ENCODE data around the gene SRGAP3.

The SRGAP3 gene

GRCh38 chr3:9135930-9136525, 113.4 kb downstream of the SRGAP3 start:
- TF ChIP-seq POLR2AphosphoS5 (IDR thresholded peaks at IDR 0.05; ENCODE audit: low read depth, low read length) (no peak), POLR2A (IDR thresholded peaks at IDR 0.05; ENCODE audit: low read depth, low read length) (no peak), TAF1 (IDR thresholded peaks at IDR 0.05; ENCODE audit: borderline replicate concordance, low read depth, low read length) (no peak)
- DNase-seq (ENCODE audit: insufficient read length) (no peak), FAIRE-seq (no peak)

DNA sequence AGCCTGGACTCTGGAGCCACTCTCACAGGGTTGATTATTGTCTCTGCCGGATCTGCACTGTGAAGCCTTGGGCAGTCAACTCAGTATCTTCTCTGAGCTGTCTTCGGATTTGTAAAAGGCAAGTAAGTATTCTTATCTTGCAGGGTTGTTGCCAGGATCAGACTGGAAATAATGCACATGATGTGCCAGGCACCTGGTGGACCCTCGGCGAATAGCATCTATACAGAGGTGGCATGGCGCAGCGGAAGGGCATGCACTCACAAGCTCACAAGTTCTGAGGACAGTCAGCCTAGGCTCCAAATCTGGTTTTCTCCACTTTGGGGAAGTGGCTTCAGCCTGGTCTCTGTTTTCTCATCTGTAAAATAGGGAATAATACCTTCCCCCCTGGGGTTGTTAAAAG, 113.9 kb downstream of the SRGAP3 start:
- FAIRE-seq (no peak), DNase-seq (ENCODE audit: insufficient read length) (no peak)
- TF ChIP-seq POLR2AphosphoS5 (IDR thresholded peaks at IDR 0.05; ENCODE audit: low read depth, low read length) = no peak
- TF ChIP-seq TAF1 (IDR thresholded peaks at IDR 0.05; ENCODE audit: borderline replicate concordance, low read depth, low read length) = no peak
- no peak for TF ChIP-seq POLR2A (IDR thresholded peaks at IDR 0.05; ENCODE audit: low read depth, low read length)

DNA sequence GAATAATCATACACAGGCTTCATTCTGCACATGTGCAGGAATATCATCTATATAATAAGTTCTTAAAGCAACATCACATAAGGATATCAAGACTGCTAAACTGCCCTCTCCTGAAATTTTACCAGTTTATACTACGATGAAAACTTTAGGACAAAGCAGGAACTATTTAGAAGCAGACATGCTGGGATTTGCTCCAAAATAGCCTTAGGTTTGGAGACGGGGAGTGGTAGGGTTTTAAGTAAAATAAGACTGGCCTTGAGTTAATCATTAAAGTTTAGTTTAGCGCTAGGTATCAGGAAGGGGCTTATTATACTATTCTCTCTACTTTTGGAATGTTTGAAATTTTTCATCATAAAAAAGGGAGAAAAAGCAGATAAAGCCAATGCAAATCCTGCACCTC, 115.8 kb downstream of the SRGAP3 start:
- no peak for FAIRE-seq
- TF ChIP-seq POLR2A (IDR thresholded peaks at IDR 0.05; ENCODE audit: low read depth, low read length) (no peak), TAF1 (IDR thresholded peaks at IDR 0.05; ENCODE audit: borderline replicate concordance, low read depth, low read length) (no peak), POLR2AphosphoS5 (IDR thresholded peaks at IDR 0.05; ENCODE audit: low read depth, low read length) (no peak)
- DNase-seq (ENCODE audit: insufficient read length) = no peak

DNA sequence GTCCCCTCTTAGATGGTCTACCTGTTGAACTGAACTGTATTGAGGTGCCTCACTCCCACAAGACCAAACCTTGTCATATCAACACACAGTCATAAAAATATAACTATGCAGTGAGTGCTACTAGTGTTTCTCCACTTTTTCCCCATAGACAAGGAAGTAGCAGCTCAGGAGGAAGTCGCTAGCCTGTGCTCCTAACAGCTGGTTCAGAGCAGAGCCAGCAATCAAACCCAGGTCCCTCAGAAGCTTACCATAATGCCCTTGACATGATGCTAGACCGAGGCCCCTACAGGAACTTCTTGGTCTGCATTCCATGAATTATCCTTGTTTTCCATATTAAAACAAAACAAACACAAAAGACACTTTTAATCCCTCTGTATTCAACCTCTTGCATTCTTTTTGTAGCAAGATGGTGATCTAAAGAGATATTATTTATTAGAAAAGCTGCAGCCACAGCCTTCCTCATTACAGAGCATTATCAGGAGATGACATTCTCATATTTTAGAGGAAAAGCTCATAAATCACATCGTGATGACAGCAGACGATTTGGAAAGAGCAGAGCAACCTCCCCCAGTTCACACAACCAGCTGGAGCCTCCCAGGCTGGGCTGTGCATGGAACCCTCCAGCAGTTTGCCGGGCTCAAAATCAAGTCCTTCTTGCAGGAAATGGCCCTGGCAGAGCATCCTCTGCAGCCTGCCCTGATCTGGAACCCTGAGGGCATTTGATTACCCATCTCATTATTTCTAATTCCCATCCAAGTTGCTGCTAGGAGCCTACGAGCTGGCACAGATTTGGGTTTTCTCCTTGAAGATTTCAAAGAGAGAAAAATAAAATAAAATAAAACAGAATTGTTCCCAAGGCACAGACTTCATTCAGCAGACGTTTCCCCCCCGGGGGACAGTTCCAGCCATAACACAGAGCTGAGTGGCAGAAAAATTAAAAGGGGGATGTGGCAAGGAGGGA, 118.8 kb downstream of the SRGAP3 start:
- DNase-seq (ENCODE audit: insufficient read length) (no peak), FAIRE-seq (no peak)
- TF ChIP-seq TAF1 (IDR thresholded peaks at IDR 0.05; ENCODE audit: borderline replicate concordance, low read depth, low read length) (no peak), POLR2A (IDR thresholded peaks at IDR 0.05; ENCODE audit: low read depth, low read length) (no peak), POLR2AphosphoS5 (IDR thresholded peaks at IDR 0.05; ENCODE audit: low read depth, low read length) (no peak)

GRCh38 chr3:9129365-9129764, 120.1 kb downstream of the SRGAP3 start:
- TF ChIP-seq POLR2A (IDR thresholded peaks at IDR 0.05; ENCODE audit: low read depth, low read length) (no peak), POLR2AphosphoS5 (IDR thresholded peaks at IDR 0.05; ENCODE audit: low read depth, low read length) (no peak), TAF1 (IDR thresholded peaks at IDR 0.05; ENCODE audit: borderline replicate concordance, low read depth, low read length) (no peak)
- DNase-seq (ENCODE audit: insufficient read length) (no peak), FAIRE-seq (no peak)

DNA sequence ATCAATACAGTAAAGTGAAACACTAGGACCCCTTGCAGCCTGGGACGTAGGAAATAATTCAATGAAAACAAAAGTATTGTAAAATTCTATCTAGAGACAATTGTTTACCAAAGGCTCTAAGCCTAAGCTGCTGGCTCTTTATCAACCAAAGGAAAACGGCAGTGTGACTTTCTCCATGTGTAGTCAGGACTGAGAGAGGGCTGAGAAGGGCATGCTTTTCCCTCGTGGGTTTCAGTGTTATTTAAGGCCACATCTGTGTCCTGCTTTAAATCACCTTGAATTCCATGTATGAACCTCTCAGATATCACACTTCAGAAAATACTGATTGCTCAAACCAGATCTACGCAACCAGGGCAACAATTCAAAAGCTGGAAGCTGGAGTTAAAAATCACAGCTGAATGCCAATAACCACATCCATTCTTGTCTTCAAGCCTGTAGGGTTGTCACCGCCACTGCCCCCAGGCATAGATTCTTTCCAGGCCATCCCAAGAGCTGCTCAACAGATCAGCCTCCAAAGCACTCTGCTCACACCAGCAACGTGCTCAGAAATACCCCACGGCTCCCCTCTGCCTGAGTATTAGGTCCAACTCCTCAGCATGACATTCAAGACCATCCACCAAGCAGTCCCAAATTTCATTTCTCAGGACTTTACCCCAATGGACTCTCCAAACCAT, 124.0 kb downstream of the SRGAP3 start:
- DNase-seq (ENCODE audit: insufficient read length) = no peak
- no peak for FAIRE-seq
- no peak for TF ChIP-seq POLR2AphosphoS5 (IDR thresholded peaks at IDR 0.05; ENCODE audit: low read depth, low read length)
- no peak for TF ChIP-seq TAF1 (IDR thresholded peaks at IDR 0.05; ENCODE audit: borderline replicate concordance, low read depth, low read length)
- no peak for TF ChIP-seq POLR2A (IDR thresholded peaks at IDR 0.05; ENCODE audit: low read depth, low read length)

GRCh38 chr3:9124730-9125129, 124.7 kb downstream of the SRGAP3 start:
- no peak for TF ChIP-seq POLR2A (IDR thresholded peaks at IDR 0.05; ENCODE audit: low read depth, low read length)
- TF ChIP-seq TAF1 (IDR thresholded peaks at IDR 0.05; ENCODE audit: borderline replicate concordance, low read depth, low read length) = no peak
- no peak for TF ChIP-seq POLR2AphosphoS5 (IDR thresholded peaks at IDR 0.05; ENCODE audit: low read depth, low read length)
- FAIRE-seq (no peak), DNase-seq (ENCODE audit: insufficient read length) (no peak)

DNA sequence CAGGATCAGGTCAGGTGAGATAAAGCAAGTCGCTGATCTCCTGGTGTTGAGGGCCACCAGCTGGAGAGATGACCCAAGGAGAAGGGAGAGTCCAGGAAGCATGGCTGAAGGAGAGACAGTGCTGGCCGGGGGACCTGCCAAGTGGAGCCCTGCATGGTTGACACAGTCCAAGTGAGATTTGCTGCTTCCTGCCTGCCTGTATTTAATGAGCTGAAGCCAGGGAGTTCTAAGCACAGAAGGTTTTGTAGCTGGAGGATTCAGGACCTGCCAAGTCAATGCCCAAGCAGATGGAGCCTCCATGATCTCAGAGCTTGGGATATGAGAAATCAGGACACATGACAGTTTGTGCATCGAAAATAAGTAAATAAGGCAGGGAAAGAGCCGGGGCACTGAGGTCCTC, 125.6 kb downstream of the SRGAP3 start:
- TF ChIP-seq POLR2AphosphoS5 (IDR thresholded peaks at IDR 0.05; ENCODE audit: low read depth, low read length) (no peak), TAF1 (IDR thresholded peaks at IDR 0.05; ENCODE audit: borderline replicate concordance, low read depth, low read length) (no peak), POLR2A (IDR thresholded peaks at IDR 0.05; ENCODE audit: low read depth, low read length) (no peak)
- DNase-seq (ENCODE audit: insufficient read length) = no peak
- no peak for FAIRE-seq

GRCh38 chr3:9122732-9123364, 126.6 kb downstream of the SRGAP3 start:
- FAIRE-seq (no peak), DNase-seq (ENCODE audit: insufficient read length) (no peak)
- TF ChIP-seq POLR2AphosphoS5 (IDR thresholded peaks at IDR 0.05; ENCODE audit: low read depth, low read length) (no peak), POLR2A (IDR thresholded peaks at IDR 0.05; ENCODE audit: low read depth, low read length) (no peak), TAF1 (IDR thresholded peaks at IDR 0.05; ENCODE audit: borderline replicate concordance, low read depth, low read length) (no peak)

GRCh38 chr3:9121366-9122001, 128.0 kb downstream of the SRGAP3 start:
- no peak for FAIRE-seq
- TF ChIP-seq TAF1 (IDR thresholded peaks at IDR 0.05; ENCODE audit: borderline replicate concordance, low read depth, low read length) = no peak
- TF ChIP-seq POLR2A (IDR thresholded peaks at IDR 0.05; ENCODE audit: low read depth, low read length) = no peak
- no peak for TF ChIP-seq POLR2AphosphoS5 (IDR thresholded peaks at IDR 0.05; ENCODE audit: low read depth, low read length)
- DNase-seq (ENCODE audit: insufficient read length) = no peak
